HepG2 (cell line): ENCODE results near the gene INO80. TPM values are rescaled to one million over a fixed set of nuclear protein-coding genes. Genes with fewer than 3 reads are reported as not detected.

Source experiments
- ATAC-seq: fragments of 200-7000 bp; cut with Tn5 transposase; 3 replicates; pipeline ENCODE4 v1.9.1; 2020; ENCODE audit warnings: mild to moderate bottlenecking, moderate library complexity
- BruUV-seq: library from RNA; stranded (reverse); fragments of 400-500 nt; replicated peaks from 2 replicates; lab custom pipeline; 2021; lab: Mats Ljungman, UMichigan
- CTCF ChIA-PET: fragments of 300-600 bp; formaldehyde crosslinking; extraction: SDS; loops from one replicate; lab custom pipeline; 2021; ENCODE audit warnings: low total read pairs, inconsistent platforms, low intra/inter-chr PET ratio; lab: Yijun Ruan, JAX
- POLR2A ChIA-PET: fragments of 350-600 bp; sonication (Branson Sonifier 250); formaldehyde crosslinking; loops from one replicate; lab custom pipeline; 2020; ENCODE audit warnings: antibody characterized with exemption, inconsistent platforms; lab: Yijun Ruan, JAX
- DNase-seq: peaks from one replicate; pipeline ENCODE4 v3.0.0-alpha.2; 2015; ENCODE audit warnings: low spot score
- FAIRE-seq: peaks from 3 replicates; lab custom pipeline; 2011; peaks lifted over from hg19 to GRCh38; lab: Jason Lieb, UNC
- H2AFZ ChIP-seq: one replicate; pipeline ENCODE4 v1.6.1; 2011; ENCODE audit warnings: low read length, inconsistent platforms
- H3K27ac ChIP-seq: fragments of 300-600 bp; 3 replicates; pipeline ENCODE4 v1.8.0; 2011; ENCODE audit warnings: mixed run types, mild to moderate bottlenecking, mixed read lengths, low read length, inconsistent platforms; ENCODE audit not compliant: insufficient read depth; ENCODE audit errors: extremely low read length
- H3K27me3 ChIP-seq, 2 experiments: fragments of 200-600 bp in 1 of 2; 2 replicates in 1 of 2; 3 replicates in 1 of 2; pipeline versions ENCODE4 v1.6.0 to v1.8.0; 2011; ENCODE audit warnings: low read length in 2 of 2, mild to moderate bottlenecking in 2 of 2, moderate library complexity in 2 of 2, inconsistent platforms in 1 of 2; ENCODE audit not compliant: insufficient read depth in 2 of 2, control insufficient read depth in 1 of 2
- H3K36me3 ChIP-seq, 2 experiments: fragments of 200-600 bp in 1 of 2; replicated peaks in 1 of 2; 2 replicates in 1 of 2; 3 replicates in 1 of 2; pipeline versions ENCODE4 v1.5.1 to v1.8.0; 2011; ENCODE audit warnings: low read length in 2 of 2, inconsistent platforms in 1 of 2; ENCODE audit not compliant: insufficient read depth in 2 of 2, control insufficient read depth in 1 of 2
- H3K4me1 ChIP-seq: 2 replicates; pipeline ENCODE4 v1.5.1; 2012; ENCODE audit warnings: low read length, inconsistent platforms; ENCODE audit not compliant: insufficient read depth
- H3K4me2 ChIP-seq: 2 replicates; pipeline ENCODE4 v1.6.0; 2011; ENCODE audit warnings: low read depth, low read length, inconsistent platforms
- H3K4me3 ChIP-seq, 3 experiments: fragments of 200-600 bp in 1 of 3; sonication (generic), shearing (Covaris generic) in 1 of 3; replicated peaks in 1 of 3; 2 replicates each; pipeline ENCODE4 v1.5.1; 2011 to 2016; ENCODE audit warnings: low read length in 3 of 3, inconsistent platforms in 2 of 3, low read depth in 2 of 3, mild to moderate bottlenecking in 2 of 3, control low read depth in 1 of 3, mixed read lengths in 1 of 3; ENCODE audit not compliant: insufficient read depth in 1 of 3
- H3K79me2 ChIP-seq: one replicate; pipeline ENCODE4 v1.6.1; 2011; ENCODE audit warnings: low read length, inconsistent platforms; ENCODE audit not compliant: insufficient read depth
- H3K9ac ChIP-seq: 2 replicates; pipeline ENCODE4 v1.6.0; 2011; ENCODE audit warnings: mild to moderate bottlenecking, low read depth, low read length, inconsistent platforms; ENCODE audit not compliant: insufficient read depth
- H3K9me3 ChIP-seq: 2 replicates; pipeline ENCODE4 v1.5.1; 2012; ENCODE audit warnings: mild to moderate bottlenecking, low read length
- H4K20me1 ChIP-seq: 2 replicates; pipeline ENCODE4 v1.6.0; 2011; ENCODE audit warnings: inconsistent platforms, mild to moderate bottlenecking, low read length, moderate library complexity; ENCODE audit not compliant: insufficient read depth
- ATF7-NPFF ChIP-seq: sonication (generic); formaldehyde crosslinking; IDR thresholded peaks from 2 replicates; pipeline ENCODE4 v1.8.1; 2023; ENCODE audit warnings: mild to moderate bottlenecking, low read depth, missing genetic modification reagents, moderate library complexity
- CEBPG ChIP-seq: IDR thresholded peaks from 2 replicates; pipeline ENCODE4 v1.6.1; 2016
- ETV5 ChIP-seq: IDR thresholded peaks from 2 replicates; pipeline ENCODE4 v1.6.1; 2018; ENCODE audit warnings: missing biosample characterization, missing genetic modification reagents, inconsistent platforms, borderline replicate concordance
- GTF3A ChIP-seq: sonication (generic); formaldehyde crosslinking; conservative IDR thresholded peaks from 2 replicates; pipeline ENCODE4 v1.4.0; 2020; ENCODE audit warnings: mild to moderate bottlenecking, missing genetic modification reagents
- MBD4 ChIP-seq: IDR thresholded peaks from 2 replicates; pipeline ENCODE4 v1.6.1; 2012; ENCODE audit warnings: low read length, inconsistent platforms, borderline replicate concordance
- NFKB2 ChIP-seq: sonication (generic); formaldehyde crosslinking; IDR thresholded peaks from 2 replicates; pipeline ENCODE4 v1.4.0; 2020; ENCODE audit warnings: missing genetic modification reagents, borderline replicate concordance
- PCBP2 ChIP-seq: fragments of 200-400 bp; formaldehyde crosslinking; optimal IDR thresholded peaks from 2 replicates; pipeline ENCODE3; 2018; ENCODE audit warnings: low read length, low read depth; ENCODE audit not compliant: poor library complexity, severe bottlenecking
- PRMT3 ChIP-seq: sonication (generic); formaldehyde crosslinking; IDR thresholded peaks from 2 replicates; pipeline ENCODE4 v1.8.1; 2022; ENCODE audit warnings: low read depth, mild to moderate bottlenecking, moderate library complexity, missing genetic modification reagents, borderline replicate concordance
- RBM22 ChIP-seq: fragments of 200-400 bp; formaldehyde crosslinking; optimal IDR thresholded peaks from 2 replicates; pipeline ENCODE3; 2017; ENCODE audit warnings: mild to moderate bottlenecking, low read length, moderate library complexity
- SRSF4 ChIP-seq: fragments of 200-400 bp; formaldehyde crosslinking; IDR thresholded peaks from one replicate; pipeline ENCODE4 v1.6.1; 2018; ENCODE audit warnings: mild to moderate bottlenecking, low read depth, low read length, moderate library complexity; ENCODE audit not compliant: poor library complexity, severe bottlenecking
- STAG1 ChIP-seq: sonication (generic); formaldehyde crosslinking; IDR thresholded peaks from 2 replicates; pipeline ENCODE4 v1.4.0; 2020; ENCODE audit warnings: missing genetic modification reagents
- TOPORS ChIP-seq: sonication (generic); formaldehyde crosslinking; IDR thresholded peaks from 2 replicates; pipeline ENCODE4 v1.8.0; 2023; ENCODE audit warnings: mild to moderate bottlenecking, missing genetic modification reagents
- ZBTB21 ChIP-seq: sonication (generic); formaldehyde crosslinking; IDR thresholded peaks from 2 replicates; pipeline ENCODE4 v1.4.0; 2020; ENCODE audit warnings: missing genetic modification reagents
- ZBTB42 ChIP-seq: sonication (generic); formaldehyde crosslinking; IDR thresholded peaks from 2 replicates; pipeline ENCODE4 v1.5.0; 2020; ENCODE audit warnings: mild to moderate bottlenecking, missing genetic modification reagents
- ZNF138 ChIP-seq: sonication (generic); formaldehyde crosslinking; IDR thresholded peaks from 2 replicates; pipeline ENCODE4 v1.5.0; 2020; ENCODE audit warnings: mild to moderate bottlenecking, low read depth, missing genetic modification reagents
- ZNF557 ChIP-seq: sonication (generic); formaldehyde crosslinking; IDR thresholded peaks from 2 replicates; pipeline ENCODE4 v1.4.0; 2020; ENCODE audit warnings: missing genetic modification reagents
- ZNF619 ChIP-seq: sonication (generic); formaldehyde crosslinking; IDR thresholded peaks from 2 replicates; pipeline ENCODE4 v1.4.0; 2020; ENCODE audit warnings: mild to moderate bottlenecking, missing genetic modification reagents
- whole genome bisulfite sequencing: methylation state at CpG from one replicate; pipeline ENCODE4 v1.1.6; 2017; ENCODE audit warnings: low lambda C conversion rate; 5-methylcytosine and 5-hydroxymethylcytosine counted together
- in situ Hi-C: cut with HindIII; loops from 2 replicates; pipeline ENCODE4 v1.10.0; 2017; ENCODE audit warnings: low pct_unique_long_range_greater_than_20kb; ENCODE audit not compliant: extremely low pct_ligation_motif_present
- intact Hi-C: fragments of 100-400 bp; cut with micrococcal nuclease; formaldehyde crosslinking; loops from one replicate; pipeline ENCODE4 v1.10.0; 2022; ENCODE audit not compliant: unreplicated experiment
- polyA plus RNA-seq, 8 experiments: library from polyadenylated mRNA; depleted of rRNA in 3 of 8; stranded (reverse) in 7 of 8; unstranded in 1 of 8; fragments of >200 nt; fragmentation: Illumina TruSeq in 4 of 8; extraction: Trizol in 4 of 8; gene quantifications; 2 replicates each; pipeline versions ENCODE4 v1.2.1 to v1.2.3, GENCODE V29; 2011 to 2016; ENCODE audit warnings: low read depth in 4 of 8, missing spikeins in 1 of 8, mixed read lengths in 1 of 8; ENCODE audit not compliant: insufficient read depth in 1 of 8
- total RNA-seq, 5 experiments: library from RNA; depleted of rRNA; stranded (reverse); fragments of >200 nt; fragmentation: Illumina TruSeq; extraction: Trizol; gene quantifications; 2 replicates each; pipeline ENCODE4 v1.2.3, GENCODE V29; 2016; ENCODE audit warnings: low read depth in 1 of 5
- TF ChIP-seq, protein P1 (sequence below): sonication (generic); formaldehyde crosslinking; IDR thresholded peaks from 2 replicates; pipeline ENCODE4 v1.4.0; 2020; ENCODE audit warnings: missing genetic modification reagents
- TF ChIP-seq, protein P2 (sequence below): IDR thresholded peaks from 2 replicates; pipeline ENCODE4 v1.6.1; 2018; ENCODE audit warnings: missing genetic modification reagents
- TF ChIP-seq, protein P3 (sequence below): sonication (generic); formaldehyde crosslinking; IDR thresholded peaks from 2 replicates; pipeline ENCODE4 v1.4.0; 2020; ENCODE audit warnings: missing genetic modification reagents, borderline replicate concordance

INO80 gene
- total and polyA plus RNA-seq, 2 of the 13 experiments (the other 11 are each of a cell fraction or from before 2014, with no cell fraction given): 3.6 to 14.8 TPM

DNA sequence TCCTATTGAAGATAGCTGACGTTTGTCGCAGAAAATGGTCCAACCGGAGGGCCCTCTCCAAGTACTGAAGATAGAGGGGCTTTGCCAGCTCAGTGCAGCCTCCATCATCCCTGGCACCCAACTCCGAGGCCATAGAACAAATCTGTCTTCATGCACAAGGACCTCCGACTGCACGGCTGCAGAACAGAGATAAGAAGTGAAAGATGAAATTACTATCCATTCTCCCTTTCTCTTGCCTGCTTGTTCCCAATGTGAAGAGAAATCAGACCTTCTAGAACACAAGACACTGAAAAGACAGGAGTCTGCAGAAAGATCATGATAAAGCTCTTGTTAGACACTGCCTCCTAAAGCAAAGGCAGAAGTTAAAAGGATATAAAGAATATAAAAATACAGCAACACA lies 19.9 kb downstream of the INO80 start:
- no peaks in the 10 kb centered on the region for H3K27me3 ChIP-seq
- H3K9ac ChIP-seq: no peak overlapping the region
- peaks cover 16 to 60% of the 10 kb centered on the region in 2 experiments for H3K36me3 ChIP-seq
- intact Hi-C loops: no loop called here
- no TSS peak for BruUV-seq
- H3K4me1 ChIP-seq: no peaks in the 10 kb centered on the region
- peaks cover 27% of the 10 kb centered on the region for H3K79me2 ChIP-seq
- H3K4me2 ChIP-seq: no peak overlapping the region
- POLR2A ChIA-PET: no interaction called here
- CTCF ChIA-PET: no interaction called here
- 97% methylated on average over 6 of the region's 6 CpGs for WGBS
- H4K20me1 ChIP-seq: 0 out of 2 replicates have a peak, but pooled peaks cover 5% of the 10 kb centered on the region
- DNase-seq (no peak), FAIRE-seq (no peak), ATAC-seq (no peak)
- no peak overlapping the region for H3K4me3 ChIP-seq
- H3K9me3 ChIP-seq: no peaks in the 10 kb centered on the region
- H3K27ac ChIP-seq: no peak overlapping the region
- TF ChIP-seq CEBPG (CRISPR knock-in tag) (no peak), NFKB2 (CRISPR knock-in tag) (no peak), ZNF619 (no peak), TOPORS (no peak), MBD4 (no peak), ETV5 (CRISPR knock-in tag) (no peak), GTF3A (CRISPR knock-in tag) (no peak), ATF7-NPFF (CRISPR knock-in tag) (no peak), ZNF557 (CRISPR knock-in tag) (no peak), ZNF138 (no peak), PCBP2 (no peak), RBM22 (no peak), ZBTB42 (no peak), ZBTB21 (no peak), STAG1 (CRISPR knock-in tag) (no peak), PRMT3 (CRISPR knock-in tag) (no peak), SRSF4 (no peak)
- TF ChIP-seq, protein P1, sequence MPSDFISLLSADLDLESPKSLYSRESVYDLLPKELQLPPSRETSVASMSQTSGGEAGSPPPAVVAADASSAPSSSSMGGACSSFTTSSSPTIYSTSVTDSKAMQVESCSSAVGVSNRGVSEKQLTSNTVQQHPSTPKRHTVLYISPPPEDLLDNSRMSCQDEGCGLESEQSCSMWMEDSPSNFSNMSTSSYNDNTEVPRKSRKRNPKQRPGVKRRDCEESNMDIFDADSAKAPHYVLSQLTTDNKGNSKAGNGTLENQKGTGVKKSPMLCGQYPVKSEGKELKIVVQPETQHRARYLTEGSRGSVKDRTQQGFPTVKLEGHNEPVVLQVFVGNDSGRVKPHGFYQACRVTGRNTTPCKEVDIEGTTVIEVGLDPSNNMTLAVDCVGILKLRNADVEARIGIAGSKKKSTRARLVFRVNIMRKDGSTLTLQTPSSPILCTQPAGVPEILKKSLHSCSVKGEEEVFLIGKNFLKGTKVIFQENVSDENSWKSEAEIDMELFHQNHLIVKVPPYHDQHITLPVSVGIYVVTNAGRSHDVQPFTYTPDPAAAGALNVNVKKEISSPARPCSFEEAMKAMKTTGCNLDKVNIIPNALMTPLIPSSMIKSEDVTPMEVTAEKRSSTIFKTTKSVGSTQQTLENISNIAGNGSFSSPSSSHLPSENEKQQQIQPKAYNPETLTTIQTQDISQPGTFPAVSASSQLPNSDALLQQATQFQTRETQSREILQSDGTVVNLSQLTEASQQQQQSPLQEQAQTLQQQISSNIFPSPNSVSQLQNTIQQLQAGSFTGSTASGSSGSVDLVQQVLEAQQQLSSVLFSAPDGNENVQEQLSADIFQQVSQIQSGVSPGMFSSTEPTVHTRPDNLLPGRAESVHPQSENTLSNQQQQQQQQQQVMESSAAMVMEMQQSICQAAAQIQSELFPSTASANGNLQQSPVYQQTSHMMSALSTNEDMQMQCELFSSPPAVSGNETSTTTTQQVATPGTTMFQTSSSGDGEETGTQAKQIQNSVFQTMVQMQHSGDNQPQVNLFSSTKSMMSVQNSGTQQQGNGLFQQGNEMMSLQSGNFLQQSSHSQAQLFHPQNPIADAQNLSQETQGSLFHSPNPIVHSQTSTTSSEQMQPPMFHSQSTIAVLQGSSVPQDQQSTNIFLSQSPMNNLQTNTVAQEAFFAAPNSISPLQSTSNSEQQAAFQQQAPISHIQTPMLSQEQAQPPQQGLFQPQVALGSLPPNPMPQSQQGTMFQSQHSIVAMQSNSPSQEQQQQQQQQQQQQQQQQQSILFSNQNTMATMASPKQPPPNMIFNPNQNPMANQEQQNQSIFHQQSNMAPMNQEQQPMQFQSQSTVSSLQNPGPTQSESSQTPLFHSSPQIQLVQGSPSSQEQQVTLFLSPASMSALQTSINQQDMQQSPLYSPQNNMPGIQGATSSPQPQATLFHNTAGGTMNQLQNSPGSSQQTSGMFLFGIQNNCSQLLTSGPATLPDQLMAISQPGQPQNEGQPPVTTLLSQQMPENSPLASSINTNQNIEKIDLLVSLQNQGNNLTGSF (CRISPR knock-in tag): no peak
- TF ChIP-seq, protein P2, sequence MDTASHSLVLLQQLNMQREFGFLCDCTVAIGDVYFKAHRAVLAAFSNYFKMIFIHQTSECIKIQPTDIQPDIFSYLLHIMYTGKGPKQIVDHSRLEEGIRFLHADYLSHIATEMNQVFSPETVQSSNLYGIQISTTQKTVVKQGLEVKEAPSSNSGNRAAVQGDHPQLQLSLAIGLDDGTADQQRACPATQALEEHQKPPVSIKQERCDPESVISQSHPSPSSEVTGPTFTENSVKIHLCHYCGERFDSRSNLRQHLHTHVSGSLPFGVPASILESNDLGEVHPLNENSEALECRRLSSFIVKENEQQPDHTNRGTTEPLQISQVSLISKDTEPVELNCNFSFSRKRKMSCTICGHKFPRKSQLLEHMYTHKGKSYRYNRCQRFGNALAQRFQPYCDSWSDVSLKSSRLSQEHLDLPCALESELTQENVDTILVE: no peak
- TF ChIP-seq, protein P3, sequence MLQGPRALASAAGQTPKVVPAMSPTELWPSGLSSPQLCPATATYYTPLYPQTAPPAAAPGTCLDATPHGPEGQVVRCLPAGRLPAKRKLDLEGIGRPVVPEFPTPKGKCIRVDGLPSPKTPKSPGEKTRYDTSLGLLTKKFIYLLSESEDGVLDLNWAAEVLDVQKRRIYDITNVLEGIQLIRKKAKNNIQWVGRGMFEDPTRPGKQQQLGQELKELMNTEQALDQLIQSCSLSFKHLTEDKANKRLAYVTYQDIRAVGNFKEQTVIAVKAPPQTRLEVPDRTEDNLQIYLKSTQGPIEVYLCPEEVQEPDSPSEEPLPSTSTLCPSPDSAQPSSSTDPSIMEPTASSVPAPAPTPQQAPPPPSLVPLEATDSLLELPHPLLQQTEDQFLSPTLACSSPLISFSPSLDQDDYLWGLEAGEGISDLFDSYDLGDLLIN (CRISPR knock-in tag): no peak
- in situ Hi-C loops: no loop called here
- no peak overlapping the region for H2AFZ ChIP-seq
